NCI-H2227 (cell line): Measurements from ENCODE around the gene ANKS1B.

Experiments
- DNase-seq: peaks from one replicate; lab custom pipeline; 2025; ENCODE audit not compliant: unreplicated experiment; lab: John Stamatoyannopoulos, UW

The ANKS1B gene

GRCh38 chr12:99232324-99232723 lies 752.4 kb downstream of the ANKS1B start:
- DNase-seq: peak; percentile 62

- no peak for DNase-seq
These were observed 753.7 kb downstream of the ANKS1B start for GRCh38 chr12:99231031-99231430.

GRCh38 chr12:99224237-99224636 lies 760.5 kb downstream of the ANKS1B start:
- no peak for DNase-seq

GRCh38 chr12:99223579-99223978 lies 761.2 kb downstream of the ANKS1B start:
- no peak for DNase-seq

- no peak for DNase-seq
These were observed 771.7 kb downstream of the ANKS1B start for GRCh38 chr12:99213047-99213446.

GRCh38 chr12:99212275-99212674 lies 772.5 kb downstream of the ANKS1B start:
- no peak for DNase-seq

- DNase-seq: no peak
These were observed 779.6 kb downstream of the ANKS1B start for GRCh38 chr12:99205111-99205510.

GRCh38 chr12:99201906-99202645 lies 782.7 kb downstream of the ANKS1B start:
- no peak for DNase-seq

- no peak for DNase-seq
These were observed 783.9 kb downstream of the ANKS1B start for GRCh38 chr12:99200711-99201384.

- no peak for DNase-seq
These were observed 789.3 kb downstream of the ANKS1B start for GRCh38 chr12:99195474-99195873.

GRCh38 chr12:99192489-99192888 lies 792.2 kb downstream of the ANKS1B start:
- DNase-seq: no peak

- no peak for DNase-seq
These were observed 807.9 kb downstream of the ANKS1B start for GRCh38 chr12:99176871-99177270.

GRCh38 chr12:99170461-99170860 lies 814.3 kb downstream of the ANKS1B start:
- DNase-seq: no peak

GRCh38 chr12:99170037-99170436 lies 814.7 kb downstream of the ANKS1B start:
- DNase-seq: no peak

- DNase-seq: no peak
These were observed 826.8 kb downstream of the ANKS1B start for GRCh38 chr12:99157946-99158345.

- DNase-seq: no peak
These were observed 829.8 kb downstream of the ANKS1B start for GRCh38 chr12:99154983-99155336.

GRCh38 chr12:99154216-99154982 lies 830.3 kb downstream of the ANKS1B start:
- peak; percentile 75 for DNase-seq

GRCh38 chr12:99153293-99153692 lies 831.4 kb downstream of the ANKS1B start:
- DNase-seq: no peak

GRCh38 chr12:99152337-99152736 lies 832.4 kb downstream of the ANKS1B start:
- no peak for DNase-seq

- peak; percentile 22 for DNase-seq
These were observed 833.0 kb downstream of the ANKS1B start for GRCh38 chr12:99151744-99152143.

- no peak for DNase-seq
These were observed 837.6 kb downstream of the ANKS1B start for GRCh38 chr12:99147130-99147529.

- DNase-seq: no peak
These were observed 838.0 kb downstream of the ANKS1B start for GRCh38 chr12:99146730-99147129.
